GM12892 (cell line): ENCODE results near the gene ACTR10.

Experiments used
- POLR2A ChIP-seq: IDR thresholded peaks from 2 replicates; pipeline ENCODE4 v1.6.1; 2011; ENCODE audit warnings: low read depth, low read length, control low read depth
- POLR2AphosphoS5 ChIP-seq: IDR thresholded peaks from 2 replicates; pipeline ENCODE4 v1.6.1; 2011; ENCODE audit warnings: low read depth, low read length, control low read depth
- TAF1 ChIP-seq: IDR thresholded peaks from 2 replicates; pipeline ENCODE4 v1.6.1; 2011; ENCODE audit warnings: low read depth, mild to moderate bottlenecking, control low read depth, low read length, borderline replicate concordance

GRCh38 chr14:58193542-58193941, 6.4 kb upstream of the ACTR10 start:
- TF ChIP-seq POLR2A (no peak), TAF1 (no peak), POLR2AphosphoS5 (no peak)
